Measurements from ENCODE around the gene CDKAL1. TPM values are rescaled to one million over a fixed set of nuclear protein-coding genes. Genes with fewer than 3 reads are reported as not detected.
"Not testable (repeated sequence)": the region's sequence is repeated elsewhere in the genome, so short reads cannot be mapped to it uniquely, and the experiment has no call there.

CDKAL1 gene
- total RNA-seq, 3 donors from 2014 or later = 13.0 to 27.2 (median 18.0) TPM

DNA sequence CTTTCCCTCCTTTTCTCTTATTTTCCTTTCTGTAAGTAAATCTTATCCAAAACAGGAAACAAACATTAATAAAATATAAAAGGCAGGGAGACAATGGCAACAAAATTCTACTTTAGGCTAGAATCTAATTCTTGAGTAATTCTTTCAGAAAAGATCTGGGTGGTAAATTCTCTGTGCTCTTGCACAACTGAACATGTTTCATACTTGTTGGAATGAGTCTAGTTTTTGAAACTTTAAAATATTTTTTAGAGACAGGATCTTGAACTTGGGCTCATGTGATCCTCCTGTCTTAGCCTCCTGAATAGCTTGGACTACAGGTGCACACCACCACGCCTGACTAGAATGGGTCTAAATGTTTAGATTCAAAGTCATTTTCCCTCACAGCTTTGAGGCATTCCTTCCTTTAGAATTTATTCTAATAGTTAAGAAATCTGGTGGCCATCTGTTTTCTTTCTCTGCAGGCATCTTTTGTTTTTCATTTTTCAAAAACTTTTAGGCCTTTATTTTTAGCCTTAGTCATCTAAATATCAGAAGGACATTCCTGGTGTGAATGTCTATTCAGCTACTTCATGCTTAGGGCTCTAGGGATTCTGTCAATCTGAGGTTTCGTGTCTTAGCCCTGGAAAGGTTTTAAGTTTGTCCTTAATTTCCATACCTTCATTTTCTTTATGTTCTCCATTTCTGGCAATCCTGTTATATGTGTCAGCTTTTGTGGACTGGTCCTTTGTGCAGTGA, 76.5 kb downstream of the CDKAL1 start:
- Histone ChIP-seq H3K4me3 (no peak overlapping the region), H3K9me3 (no peaks in the 10 kb centered on the region), H3K27me3 (no peaks in the 10 kb centered on the region), H3K27ac (no peak overlapping the region), H3K4me1 (no peaks in the 10 kb centered on the region), H3K36me3 (no peaks in the 10 kb centered on the region)
- DNase-seq (ENCODE audit: low spot score in 2 of 2) = no peak
- intact Hi-C loops (cut with DNase I; ENCODE audit: low total_unique reads) = loop anchor here (2.0 kb wide), 1 partner anchor 20 kb away; no protein-coding TSS in a partner anchor
- TF ChIP-seq POLR2A (IDR thresholded peaks at IDR 0.05) (no peak), POLR2AphosphoS5 (IDR thresholded peaks at IDR 0.05) (no peak)
- TF ChIP-seq, protein P1, sequence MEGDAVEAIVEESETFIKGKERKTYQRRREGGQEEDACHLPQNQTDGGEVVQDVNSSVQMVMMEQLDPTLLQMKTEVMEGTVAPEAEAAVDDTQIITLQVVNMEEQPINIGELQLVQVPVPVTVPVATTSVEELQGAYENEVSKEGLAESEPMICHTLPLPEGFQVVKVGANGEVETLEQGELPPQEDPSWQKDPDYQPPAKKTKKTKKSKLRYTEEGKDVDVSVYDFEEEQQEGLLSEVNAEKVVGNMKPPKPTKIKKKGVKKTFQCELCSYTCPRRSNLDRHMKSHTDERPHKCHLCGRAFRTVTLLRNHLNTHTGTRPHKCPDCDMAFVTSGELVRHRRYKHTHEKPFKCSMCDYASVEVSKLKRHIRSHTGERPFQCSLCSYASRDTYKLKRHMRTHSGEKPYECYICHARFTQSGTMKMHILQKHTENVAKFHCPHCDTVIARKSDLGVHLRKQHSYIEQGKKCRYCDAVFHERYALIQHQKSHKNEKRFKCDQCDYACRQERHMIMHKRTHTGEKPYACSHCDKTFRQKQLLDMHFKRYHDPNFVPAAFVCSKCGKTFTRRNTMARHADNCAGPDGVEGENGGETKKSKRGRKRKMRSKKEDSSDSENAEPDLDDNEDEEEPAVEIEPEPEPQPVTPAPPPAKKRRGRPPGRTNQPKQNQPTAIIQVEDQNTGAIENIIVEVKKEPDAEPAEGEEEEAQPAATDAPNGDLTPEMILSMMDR (IDR thresholded peaks at IDR 0.05) = no peak

DNA sequence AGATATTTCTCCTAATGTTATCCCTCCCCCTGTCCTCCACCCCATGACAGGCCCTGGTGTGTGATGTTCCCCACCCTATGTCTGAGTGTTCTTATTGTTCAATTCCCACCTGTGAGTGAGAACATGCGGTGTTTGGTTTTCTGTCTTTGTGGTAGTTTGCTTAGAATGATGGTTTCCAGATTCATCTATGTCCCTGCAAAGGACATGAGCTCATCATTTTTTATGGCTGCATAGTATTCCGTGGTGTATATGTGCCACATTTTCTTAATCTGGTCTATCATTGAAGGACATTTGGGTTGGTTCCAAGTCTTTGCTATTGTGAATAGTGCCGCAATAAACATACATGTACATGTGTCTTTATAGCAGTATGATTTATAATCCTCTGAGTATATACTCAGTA, 83.3 kb downstream of the CDKAL1 start:
- DNase-seq (ENCODE audit: low spot score in 2 of 2); H3K27ac ChIP-seq; intact Hi-C loops (cut with DNase I; ENCODE audit: low total_unique reads); H3K27me3 ChIP-seq; H3K4me3 ChIP-seq; H3K9me3 ChIP-seq; H3K4me1 ChIP-seq; H3K36me3 ChIP-seq: not testable (repeated sequence)

DNA sequence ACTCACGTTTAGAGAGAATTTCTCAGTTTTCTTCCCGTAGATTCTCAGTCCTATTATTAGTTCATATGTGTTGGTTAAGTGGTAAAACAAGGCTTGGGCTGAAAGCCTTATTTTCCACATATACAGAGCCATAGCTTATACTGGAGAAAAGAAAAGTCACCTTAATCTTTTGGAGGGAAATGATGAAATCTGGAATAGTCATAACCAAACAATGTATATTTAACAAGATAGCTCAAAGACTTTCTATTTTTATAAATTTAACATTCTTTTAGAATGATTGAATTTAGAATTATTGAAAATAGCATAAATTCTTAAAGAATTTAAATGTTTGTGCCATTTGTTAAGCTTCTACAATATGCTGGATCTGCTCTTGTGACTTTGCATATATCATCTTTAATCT, 85.8 kb downstream of the CDKAL1 start:
- H3K27me3 ChIP-seq = no peaks in the 10 kb centered on the region
- intact Hi-C loops (cut with DNase I; ENCODE audit: low total_unique reads) = no loop called here
- no peaks in the 10 kb centered on the region for H3K4me1 ChIP-seq
- no peak overlapping the region for H3K27ac ChIP-seq
- no peaks in the 10 kb centered on the region for H3K36me3 ChIP-seq
- no peak overlapping the region for H3K4me3 ChIP-seq
- no peaks in the 10 kb centered on the region for H3K9me3 ChIP-seq
- TF ChIP-seq, protein P1 (IDR thresholded peaks at IDR 0.05) = no peak
- TF ChIP-seq POLR2AphosphoS5 (IDR thresholded peaks at IDR 0.05) = no peak
- TF ChIP-seq POLR2A (IDR thresholded peaks at IDR 0.05) = no peak
- DNase-seq (ENCODE audit: low spot score in 2 of 2) = no peak

DNA sequence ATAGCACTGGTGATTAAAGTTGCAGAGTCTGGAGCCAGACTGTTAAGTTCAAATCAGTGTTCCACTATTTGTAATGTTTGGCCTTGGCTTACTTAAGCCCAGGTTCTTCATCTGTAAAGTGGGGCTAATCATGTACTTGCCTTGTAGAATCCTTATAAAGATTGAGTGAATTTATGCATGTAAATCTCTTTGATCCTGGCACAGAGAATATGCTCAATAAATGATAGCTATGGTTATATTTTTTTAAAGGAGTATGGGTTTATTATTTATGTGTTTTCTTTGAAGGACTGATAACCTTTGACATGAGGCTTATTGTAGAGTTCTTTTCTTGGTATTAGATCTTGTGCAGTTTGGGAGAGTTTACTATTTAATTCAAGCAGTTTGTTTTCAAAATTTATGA, 89.5 kb downstream of the CDKAL1 start:
- Histone ChIP-seq H3K27ac (no peak overlapping the region), H3K27me3 (no peaks in the 10 kb centered on the region), H3K4me3 (no peak overlapping the region), H3K9me3 (no peaks in the 10 kb centered on the region), H3K4me1 (no peaks in the 10 kb centered on the region), H3K36me3 (no peaks in the 10 kb centered on the region)
- TF ChIP-seq, protein P1 (IDR thresholded peaks at IDR 0.05) = no peak
- TF ChIP-seq POLR2AphosphoS5 (IDR thresholded peaks at IDR 0.05) (no peak), POLR2A (IDR thresholded peaks at IDR 0.05) (no peak)
- intact Hi-C loops (cut with DNase I; ENCODE audit: low total_unique reads) = no loop called here
- DNase-seq (ENCODE audit: low spot score in 2 of 2) = no peak

DNA sequence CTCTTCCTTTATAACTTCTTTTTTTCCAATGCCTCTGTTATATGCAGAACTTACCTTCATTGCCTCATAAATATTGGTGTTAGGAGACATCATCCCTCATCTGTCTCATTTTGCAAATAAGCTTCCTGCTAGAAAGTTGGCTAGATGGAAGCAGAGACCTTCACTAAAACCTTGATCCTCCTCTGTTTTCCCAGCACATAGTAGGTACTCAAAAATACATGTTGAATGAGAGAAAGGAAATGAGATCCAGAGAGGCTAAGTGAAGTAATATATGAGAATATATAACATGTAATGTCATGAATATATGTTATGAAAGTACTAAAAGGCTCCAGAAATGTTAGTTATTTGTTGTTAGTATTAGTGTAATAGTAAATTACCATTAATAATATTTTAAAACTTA, 91.9 kb downstream of the CDKAL1 start:
- TF ChIP-seq, protein P1 (IDR thresholded peaks at IDR 0.05) = no peak
- no peak for TF ChIP-seq POLR2AphosphoS5 (IDR thresholded peaks at IDR 0.05)
- TF ChIP-seq POLR2A (IDR thresholded peaks at IDR 0.05) = no peak
- no peak for DNase-seq (ENCODE audit: low spot score in 2 of 2)
- H3K4me1 ChIP-seq = no peaks in the 10 kb centered on the region
- H3K4me3 ChIP-seq = no peak overlapping the region
- no peaks in the 10 kb centered on the region for H3K36me3 ChIP-seq
- H3K27ac ChIP-seq = no peak overlapping the region
- H3K9me3 ChIP-seq = no peaks in the 10 kb centered on the region
- intact Hi-C loops (cut with DNase I; ENCODE audit: low total_unique reads) = no loop called here
- H3K27me3 ChIP-seq = no peaks in the 10 kb centered on the region
